Raji (cell line): ENCODE measurements around the gene ZNF581.

Experiments used
- POLR2A ChIP-seq: IDR thresholded peaks from 2 replicates; pipeline ENCODE4 v1.6.1; 2011; ENCODE audit warnings: low read depth, low read length, control low read depth; ENCODE audit not compliant: insufficient read depth

ZNF581 gene

GRCh38 chr19:55655648-55656040, 12.2 kb downstream of the ZNF581 start:
- TF ChIP-seq POLR2A: no peak; the same call in 1 of the 2 replicates

- no peak for TF ChIP-seq POLR2A
Observed at GRCh38 chr19:55656552-55656951, 13.1 kb downstream of the ZNF581 start.

GRCh38 chr19:55656988-55657747, 13.7 kb downstream of the ZNF581 start:
- no peak for TF ChIP-seq POLR2A

GRCh38 chr19:55658846-55659459, 15.5 kb downstream of the ZNF581 start:
- no peak for TF ChIP-seq POLR2A

- no peak for TF ChIP-seq POLR2A
Observed at GRCh38 chr19:55659822-55660221, 16.4 kb downstream of the ZNF581 start.

- no peak for TF ChIP-seq POLR2A
Observed at GRCh38 chr19:55660404-55660803, 17.0 kb downstream of the ZNF581 start.

GRCh38 chr19:55660991-55661390, 17.5 kb downstream of the ZNF581 start:
- TF ChIP-seq POLR2A: no peak

- TF ChIP-seq POLR2A: no peak
Observed at GRCh38 chr19:55661826-55662225, 18.4 kb downstream of the ZNF581 start.

GRCh38 chr19:55663846-55664536, 20.5 kb downstream of the ZNF581 start:
- TF ChIP-seq POLR2A: no peak

GRCh38 chr19:55666343-55667005, 23.0 kb downstream of the ZNF581 start:
- TF ChIP-seq POLR2A: no peak

- no peak for TF ChIP-seq POLR2A
Observed at GRCh38 chr19:55667006-55667381, 23.5 kb downstream of the ZNF581 start.

GRCh38 chr19:55667511-55667910, 24.1 kb downstream of the ZNF581 start:
- no peak for TF ChIP-seq POLR2A

- no peak for TF ChIP-seq POLR2A
Observed at GRCh38 chr19:55667958-55668357, 24.5 kb downstream of the ZNF581 start.

GRCh38 chr19:55668603-55669348, 25.3 kb downstream of the ZNF581 start:
- TF ChIP-seq POLR2A: no peak

- TF ChIP-seq POLR2A: no peak
Observed at GRCh38 chr19:55669418-55670279, 26.2 kb downstream of the ZNF581 start.
